GM21825 (cell line): ENCODE measurements around the gene SMIM28.

ENCODE experiments used
- ATAC-seq: cut with Tn5 transposase; IDR thresholded peaks from one replicate; pipeline ENCODE4 v1.9.1; 2021; ENCODE audit warnings: mild to moderate bottlenecking, moderate library complexity; ENCODE audit not compliant: unreplicated experiment

Gene SMIM28

GRCh38 chr6:138427701-138428100 lies 50.0 kb downstream of the SMIM28 start:
- no peak for ATAC-seq

- no peak for ATAC-seq
These were observed 51.4 kb downstream of the SMIM28 start for GRCh38 chr6:138428944-138429598.

GRCh38 chr6:138429761-138430160 lies 52.1 kb downstream of the SMIM28 start:
- ATAC-seq, result no peak

- no peak for ATAC-seq
These were observed 52.8 kb downstream of the SMIM28 start for GRCh38 chr6:138430361-138431145.

GRCh38 chr6:138431256-138432062 lies 53.8 kb downstream of the SMIM28 start:
- ATAC-seq, result no peak

GRCh38 chr6:138432063-138432356 lies 54.3 kb downstream of the SMIM28 start:
- ATAC-seq, result no peak
